ENCODE measurements around the gene CD247.
"Not testable (repeated sequence)": the region's sequence is repeated elsewhere in the genome, so short reads cannot be mapped to it uniquely, and the experiment has no call there.

Gene CD247

GRCh38 chr1:167518331-167518700 lies at the start of gene CD247:
TSS of gene CD247 (minus strand) at chr1:167518529. CDS start at chr1:167518465, 64 bp downstream.
- Mint-ChIP-seq H3K4me1 (peaks cover 42% of the 10 kb centered on the region), H3K4me3 (peak within 1 kb of the TSS; percentile 99), H3K9me3 (no peaks in the 10 kb centered on the region), H3K36me3 (peaks cover 46% of the 10 kb centered on the region), H3K27me3 (no peaks in the 10 kb centered on the region), H3K27ac (peak within 1 kb of the TSS; percentile 100)
- DNase-seq = peak; percentile 87
- CTCF ChIA-PET = interaction anchor here (0.7 to 5.3 kb wide), 15 partner anchors 10 to 298 kb away, joined by 3 to 55 read pairs (median 4); no protein-coding TSS in a partner anchor

- Mint-ChIP-seq H3K36me3 (no peaks in the 10 kb centered on the region), H3K27me3 (peaks cover 35% of the 10 kb centered on the region), H3K27ac (no peak overlapping the region), H3K4me3 (no peak overlapping the region), H3K9me3 (no peaks in the 10 kb centered on the region), H3K4me1 (no peaks in the 10 kb centered on the region)
- CTCF ChIA-PET = no interaction called here
- no peak for DNase-seq
Observed at GRCh38 chr1:167567663-167568062, 49.3 kb upstream of the CD247 start.

- CTCF ChIA-PET = interaction anchor here (1.4 kb wide), 1 partner anchor 9 kb away, joined by 6 read pairs; no protein-coding TSS in a partner anchor
- Mint-ChIP-seq H3K27me3 (peaks cover 30% of the 10 kb centered on the region), H3K27ac (no peak overlapping the region), H3K9me3 (no peaks in the 10 kb centered on the region), H3K36me3 (no peaks in the 10 kb centered on the region), H3K4me3 (no peak overlapping the region), H3K4me1 (no peaks in the 10 kb centered on the region)
- DNase-seq = no peak
Observed at GRCh38 chr1:167566766-167567165, 48.4 kb upstream of the CD247 start.

GRCh38 chr1:167565922-167566321 lies 47.6 kb upstream of the CD247 start:
- no peaks in the 10 kb centered on the region for H3K9me3 Mint-ChIP-seq
- H3K36me3 Mint-ChIP-seq = no peaks in the 10 kb centered on the region
- CTCF ChIA-PET = interaction anchor here (1.4 to 1.8 kb wide), 2 partner anchors 8 to 10 kb away, joined by 6 read pairs; no protein-coding TSS in a partner anchor
- no peaks in the 10 kb centered on the region for H3K4me1 Mint-ChIP-seq
- no peak for DNase-seq
- peaks cover 22% of the 10 kb centered on the region for H3K27me3 Mint-ChIP-seq
- no peak overlapping the region for H3K27ac Mint-ChIP-seq
- no peak overlapping the region for H3K4me3 Mint-ChIP-seq

- no peak overlapping the region for H3K27ac Mint-ChIP-seq
- no peak overlapping the region for H3K4me3 Mint-ChIP-seq
- CTCF ChIA-PET = interaction anchor here (0.7 to 2.6 kb wide), 4 partner anchors 9 to 72 kb away, joined by 3 to 11 read pairs (median 6); partner anchors contain the start of gene CREG1
- H3K9me3 Mint-ChIP-seq = no peaks in the 10 kb centered on the region
- peaks cover 27% of the 10 kb centered on the region for H3K27me3 Mint-ChIP-seq
- no peaks in the 10 kb centered on the region for H3K36me3 Mint-ChIP-seq
- no peak for DNase-seq
- no peaks in the 10 kb centered on the region for H3K4me1 Mint-ChIP-seq
Observed at GRCh38 chr1:167564612-167565270, 46.4 kb upstream of the CD247 start.

GRCh38 chr1:167563579-167564246 lies 45.4 kb upstream of the CD247 start:
- Mint-ChIP-seq H3K27ac (no peak overlapping the region), H3K27me3 (peaks cover 21% of the 10 kb centered on the region), H3K36me3 (no peaks in the 10 kb centered on the region), H3K9me3 (no peaks in the 10 kb centered on the region), H3K4me1 (no peaks in the 10 kb centered on the region), H3K4me3 (no peak overlapping the region)
- DNase-seq = no peak
- CTCF ChIA-PET = interaction anchor here (0.5 to 2.6 kb wide), 4 partner anchors 10 to 519 kb away, joined by 3 to 11 read pairs (median 4); partner anchors contain the start of gene CREG1

GRCh38 chr1:167562702-167563101 lies 44.4 kb upstream of the CD247 start:
- no peak overlapping the region for H3K4me3 Mint-ChIP-seq
- no peak for DNase-seq
- no peaks in the 10 kb centered on the region for H3K36me3 Mint-ChIP-seq
- CTCF ChIA-PET = interaction anchor here (2.6 kb wide), 1 partner anchor 22 kb away, joined by 11 read pairs; no protein-coding TSS in a partner anchor
- no peak overlapping the region for H3K27ac Mint-ChIP-seq
- H3K9me3 Mint-ChIP-seq = no peaks in the 10 kb centered on the region
- H3K27me3 Mint-ChIP-seq = peaks cover 18% of the 10 kb centered on the region
- H3K4me1 Mint-ChIP-seq = no peaks in the 10 kb centered on the region

- H3K4me3 Mint-ChIP-seq = no peak overlapping the region
- no peaks in the 10 kb centered on the region for H3K4me1 Mint-ChIP-seq
- H3K27me3 Mint-ChIP-seq = peaks cover 18% of the 10 kb centered on the region
- no peak for DNase-seq
- H3K27ac Mint-ChIP-seq = no peak overlapping the region
- CTCF ChIA-PET = interaction anchor here (1.7 kb wide), 1 partner anchor 22 kb away, joined by 4 read pairs; no protein-coding TSS in a partner anchor
- H3K9me3 Mint-ChIP-seq = no peaks in the 10 kb centered on the region
- H3K36me3 Mint-ChIP-seq = no peaks in the 10 kb centered on the region
Observed at GRCh38 chr1:167561753-167562152, 43.4 kb upstream of the CD247 start.

GRCh38 chr1:167555971-167556714 lies 37.8 kb upstream of the CD247 start:
- CTCF ChIA-PET = interaction anchor here (0.6 to 3.6 kb wide), 25 partner anchors 9 to 498 kb away, joined by 3 to 26 read pairs (median 4); partner anchors contain the start of gene POU2F1
- Mint-ChIP-seq H3K4me1 (peaks cover 24% of the 10 kb centered on the region), H3K36me3 (no peaks in the 10 kb centered on the region), H3K27me3 (peaks cover 18% of the 10 kb centered on the region), H3K9me3 (no peaks in the 10 kb centered on the region), H3K4me3 (no peak overlapping the region), H3K27ac (no peak overlapping the region)
- DNase-seq = peak; percentile 85

- Mint-ChIP-seq H3K27me3 (peaks cover 14% of the 10 kb centered on the region), H3K4me1 (peaks cover 26% of the 10 kb centered on the region)
- H3K4me3 Mint-ChIP-seq, H3K9me3 Mint-ChIP-seq, H3K36me3 Mint-ChIP-seq, DNase-seq, H3K27ac Mint-ChIP-seq: not testable (repeated sequence)
- CTCF ChIA-PET = interaction anchor here (0.7 to 3.6 kb wide), 13 partner anchors 8 to 497 kb away, joined by 3 to 26 read pairs (median 4); partner anchors contain the start of gene POU2F1
Observed at GRCh38 chr1:167555072-167555471, 36.7 kb upstream of the CD247 start.

GRCh38 chr1:167554028-167554779 lies 35.9 kb upstream of the CD247 start:
- Mint-ChIP-seq H3K4me1 (peaks cover 26% of the 10 kb centered on the region), H3K27me3 (peaks cover 14% of the 10 kb centered on the region), H3K4me3 (peak overlapping the region; percentile 84), H3K36me3 (no peaks in the 10 kb centered on the region), H3K9me3 (no peaks in the 10 kb centered on the region), H3K27ac (peak overlapping the region; percentile 83)
- CTCF ChIA-PET = interaction anchor here (0.8 to 4.9 kb wide), 12 partner anchors 10 to 496 kb away, joined by 3 to 33 read pairs (median 6); no protein-coding TSS in a partner anchor
- peak; percentile 25 for DNase-seq

GRCh38 chr1:167553136-167554027 lies 35.1 kb upstream of the CD247 start, which contains the start of gene CREG1:
TSS of gene CREG1 (minus strand) at chr1:167553762.
- peak within 1 kb of the TSS; percentile 84 for H3K4me3 Mint-ChIP-seq
- CTCF ChIA-PET = interaction anchor here (0.8 to 4.9 kb wide), 12 partner anchors 11 to 495 kb away, joined by 3 to 33 read pairs (median 6); no protein-coding TSS in a partner anchor
- DNase-seq = peak; percentile 96
- peak within 1 kb of the TSS; percentile 83 for H3K27ac Mint-ChIP-seq
- no peaks in the 10 kb centered on the region for H3K9me3 Mint-ChIP-seq
- H3K4me1 Mint-ChIP-seq = peaks cover 26% of the 10 kb centered on the region
- peaks cover 14% of the 10 kb centered on the region for H3K27me3 Mint-ChIP-seq
- no peaks in the 10 kb centered on the region for H3K36me3 Mint-ChIP-seq

Measured in activated naive CD4-positive, alpha-beta T cell treated with anti-CD3 and anti-CD28 coated beads, Interleukin-2, amount 10 ng/mL, durations not matched to agents 7 days and 5 days (primary cell).